Stimulated activated CD4-positive, alpha-beta T cell treated with anti-CD3 and anti-CD28 coated beads, Interleukin-1b, Interleukin-23, amount 100 ng/mL, for 4 hours (primary cell): ENCODE data around the gene TREX2.

ENCODE experiments used
- DNase-seq, 2 donors: peaks; one replicate each; pipeline ENCODE4 v3.0.0-alpha.2; 2020; ENCODE audit warnings: low read depth in 2 of 2

The TREX2 gene

DNA sequence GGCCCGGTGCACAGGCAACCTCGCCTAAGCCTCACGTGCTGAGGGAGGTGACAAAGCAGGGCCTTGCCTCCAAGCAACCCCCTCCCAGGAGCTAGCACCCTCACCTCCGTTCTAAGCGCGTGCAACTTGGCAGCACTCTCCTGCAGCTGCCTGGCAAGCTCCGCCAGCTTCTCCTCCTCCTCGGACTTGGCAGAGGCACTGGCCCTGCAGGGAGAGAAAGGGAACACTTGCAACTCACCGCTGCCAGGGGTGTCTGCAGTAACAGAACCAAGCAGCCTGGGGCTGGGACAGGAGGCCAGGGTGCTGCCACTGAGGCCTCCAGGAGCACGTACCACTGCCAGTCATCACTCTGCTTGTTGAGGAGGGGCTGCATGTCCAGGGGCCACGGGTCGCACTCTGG lies 10.3 kb upstream of the TREX2 start:
- no peak for DNase-seq

DNA sequence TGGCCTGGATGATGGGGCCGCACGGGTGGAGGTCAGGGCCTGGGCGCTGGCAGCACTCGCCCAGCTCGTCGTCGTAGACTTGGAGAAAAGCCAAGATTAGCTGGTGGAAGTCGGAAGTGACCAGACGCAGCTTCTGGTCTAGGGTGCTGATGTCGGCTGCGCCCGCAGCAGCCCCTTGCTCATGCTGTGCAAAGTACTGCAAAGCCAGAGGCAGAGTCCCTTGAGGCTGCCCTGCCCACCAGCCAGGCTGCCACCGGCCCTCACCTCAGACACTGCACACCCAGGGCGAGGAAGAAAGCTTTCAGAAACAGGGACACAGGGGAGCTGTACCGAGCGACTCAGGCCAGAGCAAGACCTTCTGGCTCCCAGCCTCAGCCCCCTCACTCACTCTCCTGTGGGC lies 9.7 kb upstream of the TREX2 start:
- DNase-seq: no peak

DNA sequence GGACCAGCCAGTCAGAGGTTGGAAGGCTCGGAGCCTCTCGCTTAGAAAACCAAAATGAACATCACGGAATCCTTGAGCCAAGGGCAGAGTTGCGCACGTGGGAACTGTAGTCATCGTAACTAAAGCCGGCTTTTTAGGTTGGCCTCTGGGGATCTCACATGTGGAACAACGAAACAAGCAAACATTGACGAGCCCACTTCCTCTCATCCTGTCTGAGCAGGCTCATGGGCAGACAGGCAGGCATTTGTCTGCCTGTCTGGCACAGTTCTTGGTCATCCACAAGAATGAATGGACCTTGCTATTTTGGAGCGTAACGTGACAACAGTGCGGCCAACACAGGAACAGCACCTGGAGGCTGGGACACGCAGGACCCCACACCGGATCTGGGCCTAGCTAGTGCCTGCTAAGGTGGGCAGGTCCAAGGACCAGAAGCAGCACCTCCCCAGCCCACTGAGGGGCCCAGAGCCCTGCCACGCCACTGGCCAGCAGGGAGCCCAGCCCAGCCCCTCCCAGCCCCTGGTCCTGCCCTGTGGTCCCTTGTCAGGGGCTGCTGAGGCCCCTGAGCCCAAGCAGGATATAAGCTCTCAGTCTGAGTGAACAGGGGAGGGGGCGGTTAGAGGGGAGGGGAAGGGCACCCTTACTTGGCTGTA lies 9.2 kb upstream of the TREX2 start:
- DNase-seq: no peak

DNA sequence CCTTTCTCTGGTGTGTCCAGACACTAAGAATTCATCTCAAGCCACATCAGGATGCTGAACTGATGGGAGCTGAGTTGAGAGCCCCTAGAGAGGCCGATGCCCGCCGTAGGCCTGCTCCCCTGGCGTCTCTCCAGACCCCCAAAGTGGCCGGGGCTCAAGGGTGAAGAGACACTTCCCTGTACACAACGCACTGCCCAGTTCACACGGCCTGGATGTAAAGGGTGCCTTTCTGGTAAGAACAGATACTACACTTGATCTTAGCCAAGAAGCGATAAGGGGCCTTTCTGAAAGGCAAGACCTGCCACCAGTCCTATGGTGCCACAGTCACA lies 5.1 kb upstream of the TREX2 start:
- DNase-seq: no peak

GRCh38 chrX:153450114-153450948 lies 4.5 kb upstream of the TREX2 start:
- DNase-seq: no peak

GRCh38 chrX:153449368-153450113 lies 3.7 kb upstream of the TREX2 start:
- DNase-seq: no peak

- DNase-seq: no peak
Observed at GRCh38 chrX:153448556-153449367, 2.9 kb upstream of the TREX2 start.

GRCh38 chrX:153447581-153447960 lies 1.7 kb upstream of the TREX2 start:
- DNase-seq: no peak

GRCh38 chrX:153446950-153447580 lies 1.2 kb upstream of the TREX2 start:
- no peak for DNase-seq

- no peak for DNase-seq
Observed at GRCh38 chrX:153446636-153446936, 730 bp upstream of the TREX2 start.

- DNase-seq: no peak
Observed at GRCh38 chrX:153445106-153445855, 575 bp downstream of the TREX2 start.

GRCh38 chrX:153444333-153445011 lies 1.4 kb downstream of the TREX2 start:
- no peak for DNase-seq

GRCh38 chrX:153443476-153444332 lies 2.2 kb downstream of the TREX2 start:
- DNase-seq: no peak

DNA sequence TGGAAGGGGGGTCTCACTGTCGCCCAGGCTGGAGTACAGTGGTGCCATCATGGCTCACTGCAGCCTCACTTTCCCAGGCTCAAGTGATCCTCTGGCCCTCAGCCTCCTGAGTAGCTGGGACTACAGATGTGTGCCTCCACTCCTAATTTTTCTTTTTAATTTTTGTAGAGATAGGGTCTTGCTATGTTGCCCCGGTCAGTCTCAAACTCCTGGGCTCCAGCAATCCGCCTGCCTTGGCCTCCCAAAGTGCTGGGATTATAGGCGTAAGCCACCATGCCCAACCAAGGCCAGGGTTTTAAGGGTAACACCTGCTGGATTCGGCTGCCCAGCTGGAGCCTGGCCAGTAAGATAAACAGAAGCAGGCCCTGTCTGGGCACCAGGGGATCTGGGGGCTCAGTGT lies 3.4 kb downstream of the TREX2 start:
- no peak for DNase-seq

GRCh38 chrX:153441981-153442380 lies 3.9 kb downstream of the TREX2 start:
- DNase-seq: no peak

DNA sequence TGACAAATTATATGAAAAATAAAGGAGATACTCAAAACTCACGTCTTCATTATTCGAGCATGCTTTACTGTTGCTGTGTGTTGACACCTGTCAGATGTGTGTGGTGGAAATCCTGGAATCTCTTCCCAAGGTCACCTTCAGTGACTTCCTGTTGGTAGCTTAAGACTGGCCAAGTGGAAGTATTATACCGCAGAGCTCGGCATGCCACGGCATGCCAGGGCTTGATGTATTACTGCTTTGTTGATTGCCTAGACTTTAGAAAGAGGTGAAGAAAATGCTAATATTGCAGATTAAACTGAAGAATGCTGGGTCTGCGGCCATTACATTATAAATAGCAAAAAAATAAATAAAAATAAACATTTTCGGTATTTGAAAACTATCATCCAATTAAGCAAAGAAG lies 4.6 kb downstream of the TREX2 start:
- DNase-seq: no peak

- no peak for DNase-seq
Observed at GRCh38 chrX:153440556-153441135, 5.2 kb downstream of the TREX2 start.

DNA sequence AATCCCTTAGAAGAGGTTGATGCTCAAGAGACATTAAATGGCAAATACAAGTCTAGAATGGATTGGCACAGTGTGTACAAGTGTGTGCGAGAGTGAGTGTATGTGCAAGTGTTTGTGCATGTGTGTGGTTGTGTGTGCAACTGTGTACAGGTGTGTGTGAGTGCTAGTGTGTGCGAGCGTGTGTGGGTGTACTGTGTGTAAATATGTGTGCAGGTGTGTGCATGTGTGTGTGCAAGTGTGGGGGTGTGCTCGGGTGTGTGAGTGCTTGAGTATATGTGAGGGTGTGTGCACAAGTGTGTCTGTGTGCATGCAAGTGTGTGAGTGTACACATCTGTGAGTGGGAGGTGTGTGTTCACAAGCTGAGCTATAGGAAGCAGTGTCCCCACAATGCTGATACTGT lies 5.9 kb downstream of the TREX2 start:
- DNase-seq: no peak

DNA sequence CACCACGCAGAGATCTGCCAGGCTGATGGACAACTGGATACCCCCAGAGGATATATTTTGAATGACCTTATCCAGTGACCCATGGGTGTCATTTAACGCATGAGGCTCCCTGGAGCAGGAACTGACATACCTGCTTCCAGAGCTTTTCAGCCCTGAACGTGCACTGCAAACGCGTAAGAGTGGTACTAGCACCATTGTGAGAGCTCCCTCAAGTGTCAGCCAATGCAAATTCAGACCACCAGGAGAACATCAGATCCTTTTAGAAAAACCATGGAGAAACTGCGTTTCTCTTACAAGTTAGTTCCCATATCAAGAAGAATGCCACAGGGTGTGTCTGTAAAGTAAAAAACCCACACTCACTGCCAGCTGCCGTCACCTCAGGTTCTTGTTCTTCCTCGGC lies 7.3 kb downstream of the TREX2 start:
- no peak for DNase-seq
